ENCODE data around the gene SLC41A1.
A peak's percentile ranks its signal among the peaks of the same experiment; 100 is the strongest.

The SLC41A1 gene

DNA sequence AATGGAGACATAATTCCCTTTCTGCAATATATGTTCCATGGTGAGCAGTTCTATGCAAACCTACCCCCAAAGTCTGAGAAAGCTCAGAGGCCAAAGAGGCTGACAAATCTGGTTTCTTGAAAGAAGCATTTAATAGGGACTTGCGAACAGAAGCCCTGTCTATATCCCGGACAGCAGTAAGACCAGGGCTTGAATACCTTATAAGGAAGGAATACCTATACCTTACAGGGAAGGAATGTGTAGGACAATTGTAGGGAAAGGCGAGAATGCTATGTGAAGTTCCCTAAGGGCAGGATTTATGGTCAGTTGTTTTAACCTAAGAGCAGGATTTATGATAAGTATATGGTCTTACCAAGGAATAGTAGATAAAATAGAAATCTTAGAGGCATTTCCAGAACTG lies 5.0 kb upstream of the SLC41A1 start:
- DNase-seq = no peak

DNA sequence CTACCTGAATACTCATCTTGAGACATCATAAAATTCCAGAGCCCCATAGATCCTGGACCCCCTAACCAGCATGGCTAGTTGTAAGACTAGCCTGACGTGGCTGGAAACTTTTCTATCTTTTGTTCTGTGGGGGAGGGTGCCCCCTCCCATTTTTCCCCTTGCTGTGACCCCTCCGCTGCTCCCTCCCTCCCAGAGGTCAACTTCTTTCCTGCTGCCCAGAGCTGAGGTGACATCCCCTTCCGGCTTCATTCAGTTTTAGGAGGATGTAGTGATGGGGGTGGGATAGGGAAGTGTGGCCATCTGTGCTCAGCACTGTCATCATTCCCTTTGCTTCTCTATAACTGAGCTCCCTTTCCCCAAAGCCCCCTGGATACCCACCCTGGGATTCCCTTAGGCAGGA lies 4.4 kb upstream of the SLC41A1 start:
- no peak for DNase-seq

DNA sequence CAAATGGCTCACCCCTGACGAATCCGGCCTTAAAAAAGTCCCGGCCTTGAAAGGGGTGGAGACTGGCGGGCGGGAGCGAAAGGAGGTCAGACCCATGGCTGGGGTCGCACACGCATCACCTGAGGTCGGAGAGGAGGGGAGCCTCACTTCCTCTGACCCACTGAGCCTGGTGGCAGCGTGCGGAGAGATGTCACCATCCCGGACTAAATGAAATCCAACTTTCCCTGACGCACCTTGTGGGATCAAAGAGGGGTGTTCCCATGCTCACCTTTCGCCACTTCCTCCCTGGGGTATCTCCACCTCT lies 709 bp upstream of the SLC41A1 start:
- no peak for DNase-seq

DNA sequence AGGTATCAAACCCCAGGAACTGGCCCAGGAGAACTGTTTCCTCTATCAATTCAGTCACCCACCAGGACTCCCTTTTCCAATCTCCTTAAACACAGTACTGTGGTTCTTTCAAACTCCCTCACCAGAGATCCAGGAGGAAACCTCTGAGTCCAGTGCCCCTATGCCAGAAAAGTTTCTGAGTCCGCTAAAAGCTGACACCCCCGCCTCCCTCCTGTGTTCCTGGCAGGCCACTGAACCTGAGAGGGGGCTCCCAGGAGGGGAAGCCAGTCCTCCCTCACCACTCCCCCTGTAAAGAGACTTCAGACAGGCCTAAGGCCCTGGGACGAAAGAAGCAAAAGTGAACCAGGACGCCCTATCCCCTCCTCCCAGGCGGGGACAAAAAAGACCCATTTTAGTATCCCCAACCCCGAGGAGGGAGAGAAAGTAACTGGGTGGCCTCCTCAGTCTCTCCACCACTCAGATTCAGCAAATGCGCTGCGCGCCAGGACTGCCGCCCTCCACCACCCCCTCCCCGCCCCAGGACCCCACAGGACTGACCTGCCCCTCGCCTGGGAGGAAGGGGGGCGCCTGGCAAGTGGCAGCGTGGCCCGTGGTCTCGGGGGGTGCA lies 624 bp downstream of the SLC41A1 start:
- peak; percentile 75 for DNase-seq

DNA sequence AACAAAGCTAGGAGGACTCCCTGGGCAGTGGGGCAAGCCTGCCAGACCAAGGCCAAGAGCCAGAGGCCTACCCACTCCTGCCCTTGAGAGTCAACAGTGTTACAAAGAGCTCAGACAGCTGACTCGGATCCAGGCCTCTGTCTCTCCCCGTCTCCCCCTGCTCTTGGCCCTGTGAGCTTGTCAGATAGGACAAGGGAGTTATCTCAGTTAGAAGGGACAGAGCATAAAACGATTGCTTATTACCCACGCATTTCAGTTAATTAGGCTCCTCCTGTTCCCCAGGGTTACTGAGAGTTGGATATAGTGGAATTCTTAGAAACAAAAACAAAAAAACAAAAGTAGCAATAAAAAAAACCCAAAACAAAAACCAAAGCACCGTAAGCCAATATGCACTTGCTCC lies 1.3 kb downstream of the SLC41A1 start:
- DNase-seq = peak; percentile 89

DNA sequence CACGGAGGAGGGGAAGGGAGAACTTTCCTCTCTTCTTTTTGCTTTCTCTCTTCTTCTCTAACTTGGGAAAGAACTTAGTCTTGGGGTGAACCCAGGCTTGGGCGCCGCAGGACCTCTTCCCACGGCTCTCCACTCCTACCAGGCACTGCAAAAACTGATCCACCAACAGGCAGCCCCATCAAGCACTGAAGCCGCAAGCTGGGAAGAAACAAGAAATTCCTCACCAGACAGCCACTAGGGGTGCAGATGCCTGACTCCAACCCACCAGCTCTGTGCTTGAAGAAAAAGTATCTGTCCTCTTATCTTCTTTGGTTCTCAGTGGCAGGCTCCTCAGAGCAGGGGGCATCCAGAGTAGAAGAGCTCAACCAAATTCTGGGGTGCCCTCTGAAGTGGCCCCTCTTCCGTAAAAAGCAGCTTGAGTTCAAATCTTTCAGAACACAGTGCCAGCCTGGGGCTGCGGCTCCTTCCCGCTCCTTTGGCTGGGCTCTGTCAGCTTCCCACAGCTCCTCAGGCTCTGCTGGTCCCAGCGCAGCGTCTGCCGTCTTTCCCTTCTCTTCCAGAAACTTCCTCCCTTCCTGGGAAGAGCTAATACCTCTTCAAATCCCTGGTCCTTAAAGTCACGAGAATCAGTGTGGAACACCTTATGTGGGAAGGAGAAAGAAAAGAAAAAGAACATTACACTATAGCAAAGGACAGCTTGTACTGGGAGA lies 2.4 kb downstream of the SLC41A1 start:
- DNase-seq = no peak

DNA sequence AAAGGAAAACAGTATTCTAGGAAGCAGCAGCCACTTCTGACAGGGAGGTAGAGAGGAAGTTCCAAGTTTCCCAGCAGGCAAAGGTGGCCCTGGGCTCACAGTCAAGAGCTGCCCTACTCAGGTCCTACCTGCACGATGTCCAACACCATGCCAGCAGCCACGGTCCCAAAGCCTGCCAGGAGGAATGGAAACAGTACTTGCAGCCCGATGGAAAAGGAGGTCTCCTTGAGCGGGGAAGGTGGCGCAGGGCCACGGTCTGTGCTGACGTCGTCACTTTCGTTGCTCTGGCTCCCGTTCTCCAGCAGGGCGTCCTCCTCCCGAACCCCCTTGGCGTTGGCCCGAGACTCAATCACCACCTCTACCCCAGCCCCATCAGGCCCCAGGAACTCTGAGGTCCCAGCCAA lies 3.1 kb downstream of the SLC41A1 start:
- DNase-seq = no peak

DNA sequence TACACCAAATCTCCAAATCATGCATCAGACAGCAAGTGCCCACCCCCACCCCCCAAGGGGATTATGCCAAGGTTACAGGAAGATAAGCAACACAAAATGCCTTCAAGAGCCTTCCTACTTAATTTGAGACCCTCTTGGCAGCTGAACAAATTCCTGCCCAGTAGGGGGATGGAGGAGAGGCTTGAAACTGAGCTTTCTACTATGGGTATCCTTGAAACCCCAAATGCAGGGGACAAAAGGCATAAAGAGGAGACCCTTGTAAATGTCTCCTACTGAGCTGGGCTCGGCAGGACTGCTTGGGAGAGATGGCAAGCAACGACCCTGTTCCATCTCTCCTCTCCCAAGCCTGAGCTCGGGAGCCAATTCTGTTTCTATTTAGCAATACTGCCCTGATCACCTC lies 3.5 kb downstream of the SLC41A1 start:
- DNase-seq = no peak

DNA sequence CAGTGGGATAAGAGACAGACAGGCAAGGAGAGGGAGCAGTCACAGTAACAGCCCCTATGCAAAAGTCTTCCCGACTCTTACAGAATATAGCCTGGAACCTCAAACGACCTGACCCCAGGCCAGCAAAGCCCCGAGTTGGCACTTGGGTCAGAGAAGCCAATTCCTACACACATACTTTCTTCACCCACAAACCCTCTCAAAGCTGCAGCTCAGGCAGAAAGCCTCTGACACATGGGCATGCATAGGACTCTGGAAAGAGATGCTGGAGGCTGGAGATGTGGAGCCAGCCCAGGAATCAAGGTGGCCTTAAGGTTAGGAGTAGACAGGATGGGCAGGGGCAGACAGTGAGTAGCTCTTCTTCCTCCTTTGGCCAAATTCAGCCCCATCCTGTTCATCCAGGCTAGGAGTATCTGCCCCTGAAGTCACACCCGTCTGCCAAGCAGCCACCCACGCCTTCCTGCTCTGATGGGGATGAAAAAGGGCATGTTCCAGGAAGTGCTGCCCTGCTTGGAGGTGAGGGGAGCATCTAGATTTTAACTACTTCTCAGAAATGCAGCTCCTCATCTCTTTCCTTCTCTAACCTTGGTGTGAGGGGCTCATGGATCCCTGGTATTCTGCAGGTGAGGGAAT lies 7.8 kb downstream of the SLC41A1 start:
- no peak for DNase-seq

DNA sequence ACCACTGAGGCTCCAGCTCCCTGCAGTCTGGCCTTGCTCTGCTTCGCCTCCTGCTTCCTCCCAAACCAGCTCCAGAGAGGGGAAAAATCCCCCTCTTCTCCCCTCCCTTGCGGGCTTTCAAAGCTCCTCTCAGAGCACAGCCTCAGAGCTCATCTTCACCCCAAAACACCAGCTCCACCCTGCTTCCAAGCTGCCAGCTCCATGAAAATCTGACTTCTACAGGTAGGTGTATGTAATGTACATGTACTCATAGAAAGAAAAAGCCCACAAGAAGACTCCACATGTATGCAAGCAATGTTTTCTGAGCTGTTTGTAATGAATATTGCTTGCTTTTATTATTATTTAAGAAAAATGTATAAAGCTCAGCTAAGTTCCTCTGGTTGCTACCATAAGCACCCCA lies 8.4 kb downstream of the SLC41A1 start:
- no peak for DNase-seq

DNA sequence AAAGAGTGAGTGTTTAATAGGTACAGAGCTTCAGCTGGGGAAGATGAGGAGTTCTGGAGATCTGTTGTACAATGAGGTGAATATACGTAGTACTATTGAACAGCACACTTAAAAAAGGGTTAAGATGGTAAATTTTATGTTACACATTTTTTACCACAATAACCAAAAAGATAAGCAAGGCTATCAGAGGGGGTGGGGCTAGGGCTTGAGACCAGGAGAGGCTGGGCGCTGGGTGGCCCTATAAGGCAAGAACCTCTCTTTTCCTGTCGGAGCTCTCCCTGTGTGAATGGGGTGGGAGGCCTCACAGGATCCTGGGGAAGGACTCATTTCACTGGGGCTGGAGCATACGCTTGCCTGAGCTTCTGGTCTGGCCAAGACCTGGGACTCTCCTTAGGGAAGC lies 9.0 kb downstream of the SLC41A1 start:
- peak; percentile 39 for DNase-seq

DNA sequence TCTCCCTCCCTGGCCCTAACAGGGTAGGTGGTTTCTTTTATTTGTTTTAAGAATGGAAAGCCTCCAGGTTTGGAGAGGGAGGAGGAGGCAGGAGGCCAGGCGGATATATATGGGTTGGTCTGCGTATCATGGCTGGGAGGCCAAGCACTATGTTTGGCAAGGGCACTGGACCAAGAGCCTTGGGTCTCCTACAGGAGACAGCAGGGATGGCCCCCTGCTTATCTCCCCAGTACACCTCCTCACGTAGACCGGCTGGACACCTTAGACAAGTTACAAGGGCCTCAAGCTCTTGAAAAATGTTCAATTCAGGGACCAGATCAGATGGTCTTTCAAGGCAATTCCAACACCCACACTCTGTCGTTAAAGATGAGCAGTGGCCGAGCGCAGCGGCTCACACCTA lies 10.9 kb downstream of the SLC41A1 start:
- no peak for DNase-seq

DNA sequence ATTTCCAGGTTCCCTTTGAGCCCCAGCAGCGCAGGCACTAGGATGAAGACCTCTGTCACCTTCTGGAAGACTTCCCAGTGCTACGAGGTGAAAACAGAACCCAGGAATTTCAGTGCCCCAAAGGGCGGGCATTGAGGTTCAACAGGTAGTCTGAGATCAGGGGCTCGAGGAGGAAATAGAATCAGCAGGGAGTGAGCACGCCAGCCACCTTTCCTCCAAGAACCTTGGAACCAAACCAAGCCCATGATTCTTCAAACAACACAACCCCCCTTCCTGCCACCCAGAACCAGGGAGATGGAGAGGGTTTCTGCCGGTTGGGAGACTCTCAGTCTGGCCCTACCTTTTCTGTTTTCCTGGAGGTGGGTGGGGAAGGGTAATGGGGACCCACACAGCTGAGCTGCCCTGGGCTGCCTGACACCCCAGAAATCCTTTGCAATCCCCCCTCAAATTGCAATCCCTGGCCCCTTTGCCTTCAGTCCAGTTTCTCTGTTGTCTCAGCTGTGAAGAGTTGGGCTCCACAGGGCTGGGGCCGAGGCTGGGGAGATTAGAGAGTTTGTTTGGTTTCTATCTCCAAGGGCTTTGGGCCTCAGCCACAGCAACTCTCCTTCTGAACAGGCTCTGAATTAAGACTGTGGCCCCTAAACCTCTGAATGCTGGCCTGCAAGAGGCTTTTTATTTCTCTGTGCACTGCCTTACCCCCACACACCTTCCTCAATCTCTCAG lies 11.9 kb downstream of the SLC41A1 start:
- no peak for DNase-seq

DNA sequence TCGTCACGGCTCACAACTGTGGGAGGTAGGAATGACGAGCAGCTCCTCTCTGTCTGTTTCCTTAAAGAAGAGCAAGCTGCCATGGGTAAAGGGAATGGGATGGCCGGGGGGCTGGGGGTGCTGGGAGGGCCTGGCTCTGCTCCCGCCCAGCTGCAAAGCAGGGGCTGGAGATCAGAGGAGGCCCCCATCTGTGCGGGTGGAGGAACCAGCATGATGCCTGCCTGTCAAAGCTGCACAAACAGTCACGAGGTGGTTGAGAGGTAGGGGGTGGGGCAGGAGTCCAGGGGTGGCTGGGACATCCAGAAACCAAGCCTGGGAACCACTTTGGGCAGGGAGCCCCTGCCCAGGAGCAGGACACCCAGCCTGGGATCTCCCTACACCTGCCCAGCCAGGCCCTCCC lies 12.6 kb downstream of the SLC41A1 start:
- DNase-seq = no peak

DNA sequence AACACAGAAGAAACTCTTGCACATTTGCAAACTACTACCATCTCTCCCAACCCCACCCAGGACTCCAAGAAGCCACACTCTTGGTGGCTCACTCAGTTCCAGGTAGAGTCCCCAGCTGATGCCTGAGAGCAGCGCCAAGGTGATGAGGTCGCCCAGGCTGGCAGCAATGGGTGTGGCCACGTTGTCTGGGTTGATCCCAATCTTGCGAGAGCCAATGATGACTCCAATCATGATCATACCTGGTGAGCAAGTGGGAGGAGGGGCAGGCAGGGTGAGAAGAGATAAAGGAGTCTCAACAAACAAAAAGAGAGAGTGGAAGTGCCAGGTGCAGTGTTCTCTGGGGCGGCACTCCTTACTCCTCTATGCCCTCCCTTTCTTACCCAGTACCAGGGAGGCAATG lies 14.4 kb downstream of the SLC41A1 start:
- DNase-seq = no peak

DNA sequence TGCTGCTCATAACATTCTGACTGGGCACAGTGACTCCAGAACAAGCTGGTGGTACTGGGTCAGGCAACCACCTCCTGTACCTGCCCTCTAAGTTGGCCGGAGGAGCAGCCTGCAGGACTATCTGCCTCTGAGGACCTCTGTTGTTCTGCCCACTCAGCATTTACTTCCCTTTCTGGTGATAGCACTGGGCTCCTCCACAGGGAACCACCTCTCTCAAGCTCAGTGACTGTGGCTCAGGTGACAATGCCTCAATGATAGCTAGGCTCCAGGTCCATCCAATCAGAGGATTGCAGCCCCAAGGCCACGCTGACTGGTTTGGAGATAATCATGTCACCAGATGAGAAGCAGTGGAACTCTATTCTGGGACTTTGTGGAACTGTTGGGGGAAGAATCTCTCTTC lies 15.8 kb downstream of the SLC41A1 start:
- no peak for DNase-seq

DNA sequence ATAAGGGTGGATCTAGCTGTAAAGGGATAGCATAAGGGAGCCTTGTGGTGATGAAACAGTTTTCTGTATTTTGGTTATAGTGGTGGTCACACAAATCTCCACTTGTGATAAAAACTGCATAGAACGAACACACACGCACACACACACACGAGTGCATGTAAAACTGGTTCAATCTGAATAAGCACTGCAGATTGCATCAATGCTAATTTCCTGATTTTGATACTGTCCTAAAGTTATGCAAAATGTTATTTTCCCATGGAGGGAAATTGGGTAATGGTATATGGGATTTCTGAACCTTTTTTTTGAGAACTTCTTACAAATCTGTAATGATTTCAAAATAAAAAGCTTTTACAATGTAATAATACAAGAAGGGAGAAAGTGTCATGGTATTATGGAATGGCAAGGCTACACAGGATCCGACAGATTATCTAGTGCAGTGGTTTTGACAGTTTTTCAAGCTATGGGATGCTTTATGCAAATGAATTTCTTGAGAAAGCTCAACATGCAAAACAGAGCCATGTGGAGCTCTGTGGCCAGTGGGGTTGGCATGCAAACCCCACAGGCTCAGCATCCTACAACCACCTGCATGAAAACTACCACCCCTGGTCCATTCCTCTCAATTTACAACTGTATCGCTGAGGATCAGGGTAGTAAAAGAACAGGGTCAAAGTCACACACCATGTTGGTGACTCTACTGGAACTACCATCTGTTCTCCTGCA lies 18.8 kb downstream of the SLC41A1 start:
- DNase-seq = no peak

DNA sequence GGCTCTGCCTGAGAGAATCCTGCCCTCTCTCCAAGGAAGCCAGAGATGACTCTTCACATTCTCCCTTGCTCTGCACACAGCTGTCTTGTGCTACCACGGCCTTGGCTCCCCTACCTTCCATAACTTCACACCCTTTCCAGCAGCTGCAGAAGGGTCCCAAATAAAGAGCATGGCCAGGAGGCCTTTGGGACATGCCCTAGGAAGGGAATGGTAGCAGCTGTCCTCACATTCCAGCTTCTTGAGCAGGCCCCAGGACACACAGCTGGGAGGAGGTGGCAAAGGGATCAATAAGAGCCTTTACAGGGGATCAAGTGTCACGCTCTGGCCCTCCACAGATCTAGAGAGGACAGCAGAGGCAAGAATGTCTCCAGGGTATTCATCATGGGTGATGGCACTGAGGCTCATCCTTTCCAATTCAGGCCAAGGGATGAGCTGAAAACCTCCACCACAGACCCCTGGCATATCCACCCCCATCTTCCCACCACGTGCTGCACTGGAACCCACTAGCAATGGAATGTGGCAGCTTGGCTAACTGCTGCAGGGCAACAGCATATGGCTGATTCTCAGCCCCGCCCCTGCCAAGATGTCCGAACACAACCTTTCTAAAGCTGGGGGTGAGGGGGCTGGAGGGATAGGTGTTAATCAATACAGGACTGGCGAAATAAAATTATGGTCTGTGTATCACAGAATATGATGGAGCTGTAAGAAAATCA lies 19.9 kb downstream of the SLC41A1 start:
- no peak for DNase-seq

DNA sequence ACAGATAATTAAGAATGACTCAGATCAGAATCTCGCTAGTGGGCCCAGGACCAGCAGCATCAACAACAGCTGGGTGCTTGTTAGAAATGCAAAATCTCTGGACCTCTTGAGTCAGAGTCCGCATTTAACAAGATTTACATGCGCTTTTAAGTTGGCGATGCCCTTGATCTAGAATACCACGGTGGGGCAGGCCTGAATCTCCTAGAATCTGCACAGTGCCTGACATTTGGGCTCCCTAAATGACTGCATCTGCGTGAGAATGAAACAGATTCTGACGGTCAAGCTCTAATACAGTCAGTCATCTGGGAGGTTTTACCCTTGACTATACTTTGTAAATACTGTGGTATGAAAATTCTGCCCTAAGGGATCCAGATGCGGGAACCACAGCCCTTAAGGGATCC lies 20.5 kb downstream of the SLC41A1 start:
- DNase-seq = no peak

DNA sequence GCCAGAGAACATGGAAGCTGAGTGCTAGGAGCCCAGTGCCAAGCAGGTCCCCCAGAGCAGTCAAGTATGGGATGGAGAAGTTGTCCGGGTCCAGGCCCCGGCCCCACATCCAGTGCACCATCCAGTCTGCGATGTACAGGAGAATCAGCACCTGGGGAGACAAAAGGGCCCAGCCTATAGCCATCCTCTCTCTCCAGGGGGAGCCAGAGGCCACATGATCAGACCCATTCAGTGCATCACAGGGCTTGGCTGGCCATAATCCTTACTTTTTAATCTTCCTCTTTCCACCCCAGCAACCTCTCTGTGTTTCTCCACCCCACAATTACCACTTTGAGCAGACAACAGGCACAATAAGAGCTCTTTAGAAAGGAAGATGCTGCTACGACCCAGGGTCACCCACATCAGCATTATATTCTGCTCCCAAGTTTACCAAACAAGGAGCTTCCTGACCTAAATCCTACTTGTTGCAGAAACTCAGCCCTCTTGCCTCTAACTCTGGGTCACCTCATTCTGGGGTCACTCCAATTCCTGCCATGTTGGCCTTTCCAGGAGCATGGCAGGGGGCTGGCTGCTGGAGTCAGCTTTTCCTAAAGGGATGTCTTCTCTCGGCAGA lies 21.3 kb downstream of the SLC41A1 start:
- peak; percentile 83 for DNase-seq

DNA sequence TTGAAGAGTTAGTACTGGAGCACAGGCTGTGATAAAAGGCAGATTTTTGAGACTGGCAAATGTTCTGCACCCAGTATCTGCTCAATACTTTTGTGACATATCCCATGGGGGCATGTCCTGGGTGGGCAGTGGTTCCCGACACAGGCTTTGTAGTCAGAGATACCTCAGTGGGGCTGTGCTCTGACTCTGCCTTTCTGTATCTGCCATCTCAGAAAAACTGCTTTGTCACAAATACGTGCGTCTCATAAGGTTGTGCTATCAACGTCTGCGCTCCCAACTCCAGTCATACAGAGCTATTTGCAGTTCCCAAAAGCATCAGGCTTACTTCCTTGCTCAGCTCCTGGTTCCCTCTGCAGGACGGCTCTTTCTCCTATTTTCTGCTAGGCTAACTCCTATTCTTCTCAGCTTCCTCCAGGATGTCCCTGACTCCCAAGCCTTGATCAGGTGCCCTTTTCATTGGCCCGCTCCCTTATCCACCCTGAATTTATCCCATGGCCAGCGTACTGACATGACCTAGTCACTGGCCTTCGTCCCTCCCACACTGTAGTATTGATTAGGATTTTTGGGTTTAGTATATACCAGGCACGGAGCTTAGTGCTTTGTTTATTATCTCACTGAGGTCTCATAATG lies 25.6 kb downstream of the SLC41A1 start:
- DNase-seq = no peak

DNA sequence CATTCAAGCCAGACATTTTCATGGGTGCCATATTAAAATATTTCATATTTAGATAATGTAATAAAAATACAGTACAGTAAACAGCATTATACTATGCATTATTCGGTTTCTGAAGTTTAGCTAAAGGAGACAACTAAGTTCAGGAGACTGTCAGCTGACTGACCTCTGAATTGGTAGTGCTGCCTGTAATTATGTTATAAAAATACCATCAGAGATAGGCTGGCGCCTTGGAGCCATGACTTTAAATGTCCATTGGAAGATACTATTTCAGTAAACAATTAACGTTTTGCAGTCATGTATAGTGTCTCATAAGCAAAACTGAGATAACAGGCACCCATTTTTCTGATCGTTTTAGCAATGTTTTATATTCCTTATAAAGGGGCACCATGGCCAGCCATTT lies 26.4 kb downstream of the SLC41A1 start:
- no peak for DNase-seq
